Uterus (tissue), 4 donors: Measurements from ENCODE around the gene IFNA16. TPM values are rescaled to one million over a fixed set of nuclear protein-coding genes. Genes with fewer than 3 reads are reported as not detected.
A peak's percentile ranks its signal among the peaks of the same experiment; 100 is the strongest.
"Not testable (repeated sequence)": the region's sequence is repeated elsewhere in the genome, so short reads cannot be mapped to it uniquely, and the experiment has no call there.

Experiments used
- DNase-seq, 2 donors: peaks; one replicate each; pipeline ENCODE4 v3.0.0-alpha.2; 2019 to 2020
- H3K27ac ChIP-seq, 2 donors: fragments of 200-600 bp; sonication (generic); 1 replicate in 1 of 2; 2 replicates in 1 of 2; pipeline ENCODE4 v1.5.1; 2016 to 2018
- H3K27me3 ChIP-seq, 2 donors: fragments of 200-600 bp; sonication (generic); one replicate each; pipeline ENCODE4 v1.5.1; 2018 to 2019; ENCODE audit warnings: control low read depth in 1 of 2
- H3K36me3 ChIP-seq, 2 donors: fragments of 200-600 bp; sonication (generic); one replicate each; pipeline ENCODE4 v1.5.1; 2019; ENCODE audit warnings: control low read depth in 1 of 2
- H3K4me1 ChIP-seq, 2 donors: fragments of 200-600 bp; sonication (generic); one replicate each; pipeline ENCODE4 v1.5.1; 2018 to 2019; ENCODE audit warnings: control low read depth in 1 of 2
- H3K4me3 ChIP-seq, 2 donors: fragments of 200-600 bp; sonication (generic); 1 replicate in 1 of 2; 2 replicates in 1 of 2; pipeline ENCODE4 v1.5.1; 2018 to 2019; ENCODE audit warnings: mild to moderate bottlenecking in 1 of 2
- H3K9me3 ChIP-seq, 2 donors: fragments of 200-600 bp; sonication (generic); one replicate each; pipeline ENCODE4 v1.5.1; 2019; ENCODE audit warnings: control low read depth in 1 of 2
- CTCF ChIP-seq, 4 experiments: fragments of 200-600 bp in 2 of 4; fragments of 450-650 bp in 2 of 4; sonication (generic) in 2 of 4; IDR thresholded peaks; one replicate each; pipeline ENCODE4 v1.5.1; 2016 to 2019; ENCODE audit warnings: antibody characterized with exemption in 4 of 4, mild to moderate bottlenecking in 2 of 4, moderate library complexity in 1 of 4
- POLR2A ChIP-seq, 2 donors: fragments of 450-650 bp; IDR thresholded peaks; one replicate each; pipeline ENCODE4 v1.6.1; 2016; ENCODE audit warnings: antibody characterized with exemption in 2 of 2, mild to moderate bottlenecking in 1 of 2, moderate library complexity in 1 of 2
- intact Hi-C: fragments of 100-400 bp; cut with DNase I; formaldehyde crosslinking; loops from one replicate; pipeline ENCODE4 v1.15.1; 2023; ENCODE audit warnings: low total_unique reads
- total RNA-seq, 4 donors: library from RNA; depleted of rRNA in 3 of 4; stranded (reverse); fragments of >200 nt in 3 of 4; gene quantifications; one replicate each; pipeline versions ENCODE4 v1.1.0 to v1.2.4, GENCODE V29; 2014 to 2023
- donor health status: DM: yes; HTN: yes; CAD: no.

Gene IFNA16
- total RNA-seq, 4 donors from 2014 or later = not detected

GRCh38 chr9:21251190-21251589, 34.1 kb upstream of the IFNA16 start:
- Histone ChIP-seq H3K36me3 (no peaks in the 10 kb centered on the region), H3K27me3 (peaks cover 0 to 3% of the 10 kb centered on the region in 2 donors), H3K27ac (no peak overlapping the region), H3K4me3 (no peak overlapping the region), H3K4me1 (no peaks in the 10 kb centered on the region), H3K9me3 (no peaks in the 10 kb centered on the region)
- DNase-seq = no peak
- intact Hi-C loops = no loop called here
- TF ChIP-seq CTCF (IDR thresholded peaks at IDR 0.05) (no peak), POLR2A (IDR thresholded peaks at IDR 0.05) (no peak)

GRCh38 chr9:21244836-21245235, 27.7 kb upstream of the IFNA16 start:
- H3K27me3 ChIP-seq = peaks cover 0 to 3% of the 10 kb centered on the region in 2 donors
- no peak overlapping the region for H3K27ac ChIP-seq
- H3K36me3 ChIP-seq = no peaks in the 10 kb centered on the region
- no peak overlapping the region for H3K4me3 ChIP-seq
- H3K4me1 ChIP-seq = no peaks in the 10 kb centered on the region
- H3K9me3 ChIP-seq = no peaks in the 10 kb centered on the region
- intact Hi-C loops = no loop called here
- TF ChIP-seq CTCF (IDR thresholded peaks at IDR 0.05) (no peak), POLR2A (IDR thresholded peaks at IDR 0.05) (no peak)
- no peak for DNase-seq

- TF ChIP-seq CTCF (IDR thresholded peaks at IDR 0.05) (no peak), POLR2A (IDR thresholded peaks at IDR 0.05) (no peak)
- DNase-seq = no peak
- intact Hi-C loops = no loop called here
- Histone ChIP-seq H3K27me3 (no peaks in the 10 kb centered on the region), H3K27ac (no peak within 1 kb of the TSS), H3K36me3 (no peaks in the 10 kb centered on the region), H3K9me3 (no peaks in the 10 kb centered on the region), H3K4me1 (no peaks in the 10 kb centered on the region), H3K4me3 (no peak within 1 kb of the TSS)
Measured at GRCh38 chr9:21239911-21240310, 22.8 kb upstream of the IFNA16 start, which contains the start of gene IFNA14. IFNA14 (minus strand) TSS chr9:21240005; CDS start chr9:21239935, 70 bp downstream.

- H3K27me3 ChIP-seq, H3K27ac ChIP-seq, intact Hi-C loops: not testable (repeated sequence)
Measured at GRCh38 chr9:21236360-21236714, 19.2 kb upstream of the IFNA16 start.

GRCh38 chr9:21235468-21236359, 18.6 kb upstream of the IFNA16 start:
- DNase-seq, H3K36me3 ChIP-seq, H3K27me3 ChIP-seq, H3K4me1 ChIP-seq, H3K27ac ChIP-seq, intact Hi-C loops, H3K9me3 ChIP-seq, H3K4me3 ChIP-seq: not testable (repeated sequence)
- peak in 2 of 4 experiments; percentile 14 to 17 for TF ChIP-seq CTCF (IDR thresholded peaks at IDR 0.05)

More at GRCh38 chr9:21236360-21236714, 19.2 kb upstream of the IFNA16 start:
- H3K4me1 ChIP-seq, H3K9me3 ChIP-seq, DNase-seq, H3K4me3 ChIP-seq, H3K36me3 ChIP-seq: not testable (repeated sequence)
